GM21723 (cell line): ENCODE results near the gene SUSD1.

Experiments
- ATAC-seq: cut with Tn5 transposase; IDR thresholded peaks from one replicate; pipeline ENCODE4 v1.9.1; 2021; ENCODE audit warnings: mild to moderate bottlenecking, moderate library complexity; ENCODE audit not compliant: unreplicated experiment

Gene SUSD1

GRCh38 chr9:111993319-111993718 lies 181.8 kb downstream of the SUSD1 start:
- no peak for ATAC-seq

- ATAC-seq, result peak; percentile 81
Observed at GRCh38 chr9:111992523-111992922, 182.6 kb downstream of the SUSD1 start.

GRCh38 chr9:111991179-111991578 lies 183.9 kb downstream of the SUSD1 start:
- ATAC-seq, result no peak
